NCI-H226 (cell line): ENCODE results near the gene PITPNM3.

Experiments used
- DNase-seq: peaks from one replicate; pipeline ENCODE4 v3.0.0-alpha.2; 2015

The PITPNM3 gene

GRCh38 chr17:6458460-6458950, 97.8 kb downstream of the PITPNM3 start:
- DNase-seq: no peak

GRCh38 chr17:6457688-6458459, 98.5 kb downstream of the PITPNM3 start:
- peak; percentile 10 for DNase-seq

DNA sequence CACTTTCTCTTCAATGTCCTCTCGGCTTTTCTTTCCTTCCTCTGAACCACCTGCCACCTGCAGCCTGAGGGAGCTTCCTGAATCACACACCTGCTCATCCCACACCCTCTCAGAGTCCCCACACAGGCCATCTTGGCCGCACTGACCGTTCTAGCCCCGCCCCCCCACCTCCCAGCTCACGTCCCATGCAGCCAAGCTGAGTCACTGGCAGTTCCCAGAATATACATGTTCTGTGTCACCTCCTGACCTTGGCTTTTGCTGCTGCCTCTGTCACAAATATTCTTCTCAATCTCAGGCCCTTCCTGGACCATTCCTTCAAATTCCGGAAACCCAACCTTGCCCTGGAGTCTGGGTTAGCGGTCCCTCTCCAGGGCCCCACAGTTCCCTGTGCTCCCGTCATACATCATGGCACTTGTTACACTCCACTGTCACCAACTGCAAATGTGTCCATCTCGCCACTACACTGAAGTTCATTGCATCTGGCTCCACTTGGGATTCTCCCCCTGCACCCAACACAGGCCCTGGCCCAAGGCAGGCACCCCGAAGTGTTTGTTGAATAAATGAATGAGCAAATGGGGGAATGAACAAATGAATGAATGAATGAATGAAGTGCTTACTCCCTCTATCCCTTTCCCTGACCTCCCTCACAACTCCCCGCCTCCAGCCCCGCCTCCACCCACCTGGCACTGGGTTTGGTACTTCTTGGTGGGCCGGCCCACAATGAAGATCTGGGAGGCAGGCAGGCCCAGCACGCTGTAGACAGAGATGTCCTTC, 99.3 kb downstream of the PITPNM3 start:
- no peak for DNase-seq

GRCh38 chr17:6456321-6456720, 100.0 kb downstream of the PITPNM3 start:
- DNase-seq: no peak

GRCh38 chr17:6455321-6455705, 101.0 kb downstream of the PITPNM3 start:
- no peak for DNase-seq

- no peak for DNase-seq
Observed at GRCh38 chr17:6454495-6455320, 101.6 kb downstream of the PITPNM3 start.

DNA sequence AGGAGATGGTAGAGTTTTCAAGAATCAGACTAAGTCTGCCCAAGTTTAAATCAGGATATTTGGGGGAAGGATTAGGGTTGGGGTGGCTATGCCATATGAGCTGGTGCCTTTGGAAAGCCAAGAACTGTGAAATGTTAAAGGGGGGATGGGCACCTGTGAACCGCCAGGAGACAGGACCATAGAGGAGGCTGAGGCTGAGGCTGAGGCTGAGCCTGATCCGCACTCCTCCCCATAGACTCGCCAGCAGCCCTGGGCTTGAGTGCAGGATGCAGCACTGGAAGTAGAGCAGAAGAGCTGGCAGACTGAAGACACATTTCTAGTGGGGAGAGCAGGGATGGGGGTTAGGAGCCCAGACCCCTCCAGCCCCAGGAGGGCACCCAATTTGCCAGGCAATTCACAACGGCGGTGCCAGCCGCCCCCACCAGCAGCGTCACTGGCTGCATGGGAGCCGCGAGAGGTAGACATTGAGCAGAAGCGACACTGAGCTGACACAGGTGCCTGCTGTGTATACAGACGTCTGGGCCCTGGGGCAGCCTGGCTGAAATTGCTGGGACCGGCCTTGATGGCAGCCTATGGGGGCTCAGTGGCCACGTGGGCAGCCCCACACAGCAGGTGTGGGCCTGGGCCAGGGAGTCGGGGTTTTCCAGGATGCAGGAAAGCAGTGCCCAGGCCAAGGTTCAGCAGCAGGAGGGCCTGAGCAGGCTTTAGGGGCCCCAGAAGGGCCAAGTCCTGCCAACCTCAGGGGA, 102.9 kb downstream of the PITPNM3 start:
- no peak for DNase-seq

DNA sequence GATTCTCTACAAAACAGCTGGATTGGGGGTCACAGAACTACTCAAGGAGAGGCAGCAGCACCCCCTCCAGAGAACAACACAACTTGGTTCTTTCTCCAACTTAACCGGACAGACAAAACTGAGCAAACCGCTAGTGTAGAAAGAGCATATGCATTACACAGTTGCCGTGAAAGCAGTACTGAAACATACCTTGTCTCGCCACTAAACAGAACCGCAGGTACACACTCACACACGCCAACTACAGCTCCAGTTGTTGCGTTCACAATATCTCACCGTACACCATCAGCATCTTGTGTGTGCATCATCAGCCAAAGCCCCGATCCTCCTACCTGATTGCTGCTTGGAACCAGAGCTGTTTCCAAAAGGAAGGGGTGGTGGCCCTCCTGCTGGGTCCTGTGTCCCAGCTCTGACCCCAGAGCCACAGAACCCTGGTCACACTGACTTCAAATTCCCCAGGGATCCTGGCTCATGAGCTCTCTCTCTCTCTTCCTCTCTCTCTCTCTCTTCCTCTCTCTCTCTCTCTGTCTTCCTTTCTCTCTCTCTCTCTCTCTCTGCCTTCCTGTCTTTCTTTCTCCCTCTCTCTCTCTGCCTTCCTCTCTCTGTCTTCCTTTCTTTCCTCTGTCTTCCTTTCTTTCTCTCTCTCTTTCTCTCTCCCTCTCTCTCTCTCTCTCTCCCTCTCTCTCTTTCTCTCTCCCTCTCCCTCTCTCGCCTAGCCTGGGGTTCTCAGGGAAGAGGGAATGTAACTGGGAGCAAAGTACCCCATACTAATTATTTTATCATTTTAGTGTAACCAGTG, 103.7 kb downstream of the PITPNM3 start:
- no peak for DNase-seq

- DNase-seq: no peak
Observed at GRCh38 chr17:6450926-6451832, 105.2 kb downstream of the PITPNM3 start.

GRCh38 chr17:6449307-6449706, 107.0 kb downstream of the PITPNM3 start:
- DNase-seq: no peak

- DNase-seq: no peak
Observed at GRCh38 chr17:6448473-6448872, 107.9 kb downstream of the PITPNM3 start.

GRCh38 chr17:6446516-6447100, 109.7 kb downstream of the PITPNM3 start:
- no peak for DNase-seq

DNA sequence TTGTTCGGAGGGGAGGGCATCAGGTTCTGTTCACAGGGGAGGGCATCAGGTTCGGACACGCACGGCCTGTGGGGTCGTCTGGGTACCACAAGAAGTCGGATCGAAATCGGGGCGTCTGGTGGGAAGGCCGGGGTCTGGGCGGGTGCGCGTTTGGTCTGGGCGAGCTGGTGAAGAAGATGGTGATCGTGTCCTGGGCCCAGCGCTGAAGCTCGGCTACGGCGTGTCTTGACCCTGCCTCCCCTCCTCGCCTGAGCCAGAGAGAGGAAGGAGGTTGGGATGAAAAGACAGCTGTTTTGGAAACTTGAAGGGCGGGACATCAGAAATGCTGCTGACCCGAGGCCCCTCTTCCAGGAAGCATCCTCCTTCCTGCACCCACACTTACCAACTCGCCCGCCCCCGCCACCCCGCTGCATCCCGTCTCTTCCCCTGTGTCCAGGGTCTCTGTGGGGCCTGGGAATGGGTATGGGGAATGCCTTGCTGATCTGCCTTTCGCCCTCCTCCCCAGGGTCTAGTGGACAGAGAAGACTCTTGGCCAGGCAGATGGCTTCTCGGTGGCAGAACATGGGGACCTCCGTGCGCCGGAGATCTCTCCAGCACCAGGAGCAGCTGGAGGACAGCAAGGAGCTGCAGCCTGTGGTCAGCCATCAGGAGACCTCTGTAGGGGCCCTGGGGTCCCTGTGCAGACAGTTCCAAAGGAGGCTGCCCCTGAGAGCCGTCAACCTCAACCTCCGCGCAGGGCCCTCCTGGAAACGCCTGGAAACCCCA, 111.6 kb downstream of the PITPNM3 start:
- DNase-seq: no peak

DNA sequence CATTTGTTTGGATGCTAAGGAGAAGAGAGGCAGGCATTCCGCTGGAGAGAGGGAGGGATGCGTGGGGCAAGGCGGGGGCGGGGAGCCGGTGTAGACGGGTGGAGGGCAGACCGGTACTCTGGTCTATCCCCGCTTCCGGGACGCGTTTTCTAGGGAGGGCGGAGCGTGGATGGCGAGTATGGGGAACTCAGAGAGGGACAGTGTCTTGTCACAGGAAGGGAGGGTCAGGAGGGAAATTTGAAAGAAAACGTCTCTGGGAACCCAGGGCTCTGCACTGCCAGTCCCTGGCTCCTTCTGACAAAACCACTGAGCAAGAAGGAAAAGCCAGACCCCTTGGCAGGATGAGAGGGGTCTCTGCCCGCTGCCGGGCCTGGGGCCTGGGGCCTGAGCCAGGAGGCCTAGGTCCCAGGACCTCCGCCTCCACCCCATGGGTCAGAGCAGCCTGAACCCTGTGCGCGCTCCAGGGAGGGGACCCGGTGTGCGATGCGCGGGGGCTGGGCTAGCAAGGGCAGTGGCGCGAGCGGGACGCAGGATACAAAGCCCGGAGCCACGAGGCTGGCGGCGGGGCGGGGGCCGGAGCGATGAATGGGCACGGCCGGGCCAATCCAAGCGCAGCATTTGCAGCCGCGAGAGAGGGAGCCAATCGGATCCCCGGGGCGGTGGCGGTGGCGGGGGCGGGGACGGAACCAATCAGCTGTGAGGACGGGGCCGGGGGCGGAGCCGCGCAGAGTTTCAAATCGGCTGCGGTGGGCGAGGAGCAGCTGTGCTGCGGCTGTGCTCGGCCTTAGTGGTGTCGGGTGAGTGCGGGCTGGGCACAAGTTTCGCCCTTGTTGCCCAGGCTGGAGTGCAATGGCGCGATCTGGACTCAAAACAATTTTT, 112.4 kb downstream of the PITPNM3 start, which contains the start of gene PIMREG:
Gene PIMREG, plus strand, starts transcription at position 764 of the 879 bp plus-strand sequence. CDS start 656 bp downstream, outside the sequence.
- peak; percentile 92 for DNase-seq

- DNase-seq: no peak
Observed at GRCh38 chr17:6442775-6443174, 113.6 kb downstream of the PITPNM3 start.

DNA sequence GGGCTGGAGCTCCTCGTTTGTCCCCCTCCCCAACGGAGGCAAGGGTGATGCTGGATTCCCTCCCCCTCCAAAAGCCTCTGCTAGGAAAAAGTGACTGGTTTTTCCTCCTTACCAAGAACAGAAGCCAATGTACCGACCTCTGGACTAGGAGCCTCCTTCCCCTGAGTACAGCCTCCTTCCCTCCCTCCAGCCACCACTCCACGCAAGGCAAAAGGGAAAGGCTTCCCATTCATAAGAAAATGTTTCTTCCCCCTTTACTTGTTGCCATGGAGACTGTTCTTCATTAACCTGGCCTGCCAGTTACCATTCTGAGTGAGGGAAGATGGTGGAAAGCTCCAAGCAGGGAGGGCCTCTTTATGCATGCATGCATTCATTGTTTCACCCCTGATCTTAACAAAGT, 116.4 kb downstream of the PITPNM3 start:
- DNase-seq: no peak

DNA sequence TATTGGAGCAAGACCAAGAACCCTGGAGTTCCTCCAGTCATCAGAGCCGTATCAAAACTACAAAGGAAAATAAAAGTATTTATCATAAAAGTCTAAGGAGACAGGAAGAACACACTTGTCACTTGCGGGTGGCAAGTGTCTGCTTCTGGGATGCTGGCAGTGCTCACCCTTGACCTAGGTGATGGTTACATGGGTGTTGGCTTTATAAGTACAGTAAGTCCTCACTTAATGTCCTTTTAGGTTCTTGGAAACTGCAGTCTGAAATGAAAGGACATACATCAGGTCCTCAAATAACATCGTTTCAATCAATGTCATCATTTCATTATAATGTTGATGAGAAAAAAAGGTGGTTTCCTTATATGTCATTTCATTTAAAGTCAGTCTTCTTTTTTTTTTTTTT, 118.4 kb downstream of the PITPNM3 start:
- DNase-seq: no peak

DNA sequence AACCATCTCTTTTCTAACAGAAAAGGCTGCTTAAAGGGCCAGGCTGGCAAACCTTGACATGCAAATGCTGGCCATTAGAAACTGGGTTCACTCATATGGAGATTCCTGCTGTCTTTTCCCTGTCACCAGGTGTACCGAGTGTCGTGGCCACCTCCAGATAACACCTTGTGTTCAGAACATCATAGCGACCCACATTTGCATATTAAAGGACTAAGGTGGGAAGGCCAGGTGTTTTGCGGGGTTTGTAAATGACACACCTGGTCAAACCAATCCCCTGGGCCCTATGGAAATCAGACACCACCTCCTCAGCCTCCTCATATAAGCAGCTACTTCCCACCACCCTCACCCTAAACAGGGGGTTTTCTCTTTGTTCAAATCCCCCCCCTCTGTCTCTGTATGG, 118.9 kb downstream of the PITPNM3 start:
- DNase-seq: no peak
